BJ (cell line): ENCODE results near the gene GTSE1. TPM values are rescaled to one million over a fixed set of nuclear protein-coding genes. Genes with fewer than 3 reads are reported as not detected.

ENCODE experiments used
- CTCF ChIA-PET: fragments of 350-600 bp; formaldehyde crosslinking; extraction: SDS; loops from one replicate; lab custom pipeline; 2021; ENCODE audit warnings: antibody characterized with exemption, inconsistent platforms; lab: Yijun Ruan, JAX
- POLR2A ChIA-PET: fragments of 300-600 bp; sonication (Branson Sonifier 250); formaldehyde crosslinking; extraction: SDS; loops from one replicate; lab custom pipeline; 2021; ENCODE audit warnings: antibody characterized with exemption; lab: Charles Lee
- DNase-seq: peaks from one replicate; pipeline ENCODE4 v3.0.0-alpha.2; 2011; ENCODE audit warnings: low read depth
- H3K27me3 ChIP-seq: 2 replicates; pipeline ENCODE4 v1.6.0; 2011; ENCODE audit warnings: low read length; ENCODE audit not compliant: control insufficient read depth, insufficient read depth
- H3K36me3 ChIP-seq: 2 replicates; pipeline ENCODE4 v1.5.1; 2011; ENCODE audit warnings: low read length; ENCODE audit not compliant: control insufficient read depth, insufficient read depth
- H3K4me3 ChIP-seq: 2 replicates; pipeline ENCODE4 v1.5.1; 2011; ENCODE audit warnings: low read depth, mild to moderate bottlenecking, control low read depth, low read length
- polyA plus RNA-seq: library from polyadenylated mRNA; depleted of rRNA; stranded (reverse); fragments of >200 nt; gene quantifications from 2 replicates; pipeline ENCODE4 v1.2.3, GENCODE V29; 2011
- TF ChIP-seq, protein P1 (sequence below): IDR thresholded peaks from 2 replicates; pipeline ENCODE4 v1.5.1; 2011; ENCODE audit warnings: low read depth, mild to moderate bottlenecking, control low read depth, inconsistent platforms, low read length, moderate library complexity; ENCODE audit not compliant: insufficient read depth

Gene GTSE1
- polyA plus RNA-seq, 1 experiment = 12.2 TPM

DNA sequence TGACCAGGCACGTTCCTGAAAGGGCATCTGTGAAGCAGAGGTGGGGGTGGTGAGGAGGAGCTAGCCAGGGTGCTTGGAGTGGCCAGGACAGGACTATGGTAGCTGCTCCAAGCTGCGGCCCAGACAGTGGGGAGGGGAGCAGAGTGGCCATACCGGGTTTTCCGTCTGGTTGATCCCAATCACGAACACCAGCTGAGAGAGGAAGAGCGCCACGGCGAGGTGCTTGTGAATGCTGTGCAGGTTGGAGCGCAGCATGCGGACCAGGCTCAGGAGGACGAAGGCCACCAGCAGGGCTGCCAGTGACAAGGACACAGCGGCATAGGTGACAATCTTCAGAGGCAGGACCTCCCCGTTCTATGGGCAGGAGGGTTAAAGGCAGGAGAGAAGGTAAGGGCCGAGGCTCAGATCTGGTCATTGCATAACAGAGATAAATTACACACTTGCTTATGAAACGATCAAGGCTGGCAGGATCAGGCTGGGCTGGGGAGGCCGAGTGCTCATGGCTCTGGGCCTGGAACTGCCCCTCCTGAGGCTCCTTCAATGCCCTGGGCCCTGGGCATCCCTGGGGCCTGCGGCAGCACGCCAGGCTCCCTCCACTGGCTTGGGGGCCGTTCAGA, 80.3 kb downstream of the GTSE1 start:
- H3K4me3 ChIP-seq = no peak overlapping the region
- CTCF ChIA-PET = interaction anchor here (2.7 to 3.9 kb wide), 2 partner anchors 9 to 165 kb away, joined by 9 to 24 read pairs; no protein-coding TSS in a partner anchor
- TF ChIP-seq, protein P1, sequence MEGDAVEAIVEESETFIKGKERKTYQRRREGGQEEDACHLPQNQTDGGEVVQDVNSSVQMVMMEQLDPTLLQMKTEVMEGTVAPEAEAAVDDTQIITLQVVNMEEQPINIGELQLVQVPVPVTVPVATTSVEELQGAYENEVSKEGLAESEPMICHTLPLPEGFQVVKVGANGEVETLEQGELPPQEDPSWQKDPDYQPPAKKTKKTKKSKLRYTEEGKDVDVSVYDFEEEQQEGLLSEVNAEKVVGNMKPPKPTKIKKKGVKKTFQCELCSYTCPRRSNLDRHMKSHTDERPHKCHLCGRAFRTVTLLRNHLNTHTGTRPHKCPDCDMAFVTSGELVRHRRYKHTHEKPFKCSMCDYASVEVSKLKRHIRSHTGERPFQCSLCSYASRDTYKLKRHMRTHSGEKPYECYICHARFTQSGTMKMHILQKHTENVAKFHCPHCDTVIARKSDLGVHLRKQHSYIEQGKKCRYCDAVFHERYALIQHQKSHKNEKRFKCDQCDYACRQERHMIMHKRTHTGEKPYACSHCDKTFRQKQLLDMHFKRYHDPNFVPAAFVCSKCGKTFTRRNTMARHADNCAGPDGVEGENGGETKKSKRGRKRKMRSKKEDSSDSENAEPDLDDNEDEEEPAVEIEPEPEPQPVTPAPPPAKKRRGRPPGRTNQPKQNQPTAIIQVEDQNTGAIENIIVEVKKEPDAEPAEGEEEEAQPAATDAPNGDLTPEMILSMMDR = no peak
- DNase-seq = no peak
- POLR2A ChIA-PET = no interaction called here
- no peaks in the 10 kb centered on the region for H3K27me3 ChIP-seq
- no peaks in the 10 kb centered on the region for H3K36me3 ChIP-seq

GRCh38 chr22:46377525-46378425, 81.1 kb downstream of the GTSE1 start:
- no peak overlapping the region for H3K4me3 ChIP-seq
- DNase-seq = no peak
- CTCF ChIA-PET = interaction anchor here (0.7 to 3.9 kb wide), 3 partner anchors 9 to 164 kb away, joined by 4 to 24 read pairs (median 9); no protein-coding TSS in a partner anchor

DNA sequence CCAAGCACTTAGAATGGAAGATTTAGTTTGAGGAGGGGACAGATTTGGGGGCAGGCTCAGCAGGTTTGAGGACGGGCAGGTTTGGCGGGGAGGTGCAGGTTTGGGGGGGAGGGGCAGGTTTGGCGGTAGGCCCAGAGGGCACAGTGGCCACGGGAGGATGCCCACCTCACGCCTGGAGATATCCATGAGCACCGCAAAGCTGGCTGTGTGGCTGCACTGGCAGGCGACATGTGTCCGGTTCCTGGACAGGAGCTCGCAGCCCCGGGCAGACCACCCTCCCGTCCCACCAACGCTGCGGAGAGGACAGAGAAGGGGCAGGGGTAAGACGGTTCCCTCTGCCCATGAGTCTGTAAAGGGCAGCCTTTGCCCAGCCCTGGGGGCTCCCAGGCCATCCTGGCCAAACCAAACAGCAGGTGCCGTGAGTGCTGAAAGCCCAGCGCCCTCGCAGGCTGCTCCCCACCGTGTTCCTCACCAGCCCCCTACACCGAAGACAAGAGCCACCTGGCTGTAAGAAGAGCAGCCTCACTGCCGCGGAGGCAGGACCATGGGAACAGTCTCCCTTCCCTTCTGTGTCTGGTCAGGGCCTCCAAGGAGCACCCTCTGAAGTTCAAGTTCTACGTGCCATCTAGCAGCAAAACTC, 81.9 kb downstream of the GTSE1 start:
- ChIA-PET CTCF (interaction anchor here (2.7 to 3.9 kb wide), 2 partner anchors 11 to 164 kb away, joined by 9 to 24 read pairs; no protein-coding TSS in a partner anchor), POLR2A (no interaction called here)
- DNase-seq = no peak
- Histone ChIP-seq H3K27me3 (no peaks in the 10 kb centered on the region), H3K36me3 (no peaks in the 10 kb centered on the region), H3K4me3 (no peak overlapping the region)
- TF ChIP-seq, protein P1 = no peak

More at GRCh38 chr22:46377525-46378425, 81.1 kb downstream of the GTSE1 start:
- POLR2A ChIA-PET = no interaction called here
- Histone ChIP-seq H3K36me3 (no peaks in the 10 kb centered on the region), H3K27me3 (no peaks in the 10 kb centered on the region)
- TF ChIP-seq, protein P1 = no peak

GRCh38 chr22:46379066-46379930, 82.6 kb downstream of the GTSE1 start:
- no peaks in the 10 kb centered on the region for H3K36me3 ChIP-seq
- H3K27me3 ChIP-seq = no peaks in the 10 kb centered on the region
- ChIA-PET CTCF (interaction anchor here (1.3 to 3.9 kb wide), 3 partner anchors 11 to 163 kb away, joined by 4 to 24 read pairs (median 9); no protein-coding TSS in a partner anchor), POLR2A (no interaction called here)
- H3K4me3 ChIP-seq = no peak overlapping the region
- DNase-seq = no peak
- TF ChIP-seq, protein P1 = no peak
